ENCODE results near the gene TSPAN13. TPM values are rescaled to one million over a fixed set of nuclear protein-coding genes. Genes with fewer than 3 reads are reported as not detected.

Gene TSPAN13
- total RNA-seq, 4 donors from 2014 or later: 2.8 to 8.3 (median 6.9) TPM

GRCh38 chr7:16817536-16817935 is 64.0 kb downstream of the TSPAN13 start:
- TF ChIP-seq CTCF (IDR thresholded peaks at IDR 0.05 in 4 of 5, conservative IDR thresholded peaks at IDR 0.05 in 1 of 5) (no peak), POLR2A (IDR thresholded peaks at IDR 0.05) (no peak)
- in situ Hi-C loops (cut with MboI; ENCODE audit: low sequenced_read_pairs in 4 of 4) (no loop called here), intact Hi-C loops (cut with DNase I; ENCODE audit: low total_unique reads) (no loop called here)
- no peak for DNase-seq
- Histone ChIP-seq H3K9me3 (no peaks in the 10 kb centered on the region), H3K36me3 (no peaks in the 10 kb centered on the region), H3K4me3 (no peak overlapping the region), H3K27ac (no peak overlapping the region), H3K4me1 (no peaks in the 10 kb centered on the region), H3K27me3 (no peaks in the 10 kb centered on the region)
- ATAC-seq: no peak

GRCh38 chr7:16818732-16819131 is 65.2 kb downstream of the TSPAN13 start:
- Histone ChIP-seq H3K4me1 (no peaks in the 10 kb centered on the region), H3K9me3 (no peaks in the 10 kb centered on the region), H3K27me3 (no peaks in the 10 kb centered on the region), H3K27ac (no peak overlapping the region), H3K36me3 (no peaks in the 10 kb centered on the region), H3K4me3 (no peak overlapping the region)
- in situ Hi-C loops (cut with MboI; ENCODE audit: low sequenced_read_pairs in 4 of 4): no loop called here
- DNase-seq: no peak
- TF ChIP-seq POLR2A (IDR thresholded peaks at IDR 0.05): no peak
- no peak for TF ChIP-seq CTCF (IDR thresholded peaks at IDR 0.05 in 4 of 5, conservative IDR thresholded peaks at IDR 0.05 in 1 of 5)
- no peak for ATAC-seq
- intact Hi-C loops (cut with DNase I; ENCODE audit: low total_unique reads): no loop called here

- H3K4me3 ChIP-seq: no peak overlapping the region
- intact Hi-C loops (cut with DNase I; ENCODE audit: low total_unique reads) (no loop called here), in situ Hi-C loops (cut with MboI; ENCODE audit: low sequenced_read_pairs in 4 of 4) (no loop called here)
- H3K4me1 ChIP-seq: no peaks in the 10 kb centered on the region
- no peak overlapping the region for H3K27ac ChIP-seq
- no peak for TF ChIP-seq CTCF (IDR thresholded peaks at IDR 0.05 in 4 of 5, conservative IDR thresholded peaks at IDR 0.05 in 1 of 5)
- no peak for DNase-seq
- no peaks in the 10 kb centered on the region for H3K36me3 ChIP-seq
- ATAC-seq: no peak
- H3K9me3 ChIP-seq: no peaks in the 10 kb centered on the region
- H3K27me3 ChIP-seq: no peaks in the 10 kb centered on the region
These were observed 68.5 kb downstream of the TSPAN13 start for GRCh38 chr7:16822029-16822428.

- DNase-seq: no peak
- Histone ChIP-seq H3K27ac (no peak overlapping the region), H3K27me3 (no peaks in the 10 kb centered on the region), H3K36me3 (no peaks in the 10 kb centered on the region), H3K9me3 (no peaks in the 10 kb centered on the region), H3K4me3 (no peak overlapping the region), H3K4me1 (no peaks in the 10 kb centered on the region)
- TF ChIP-seq POLR2A (IDR thresholded peaks at IDR 0.05): no peak
- no peak for TF ChIP-seq CTCF (IDR thresholded peaks at IDR 0.05 in 4 of 5, conservative IDR thresholded peaks at IDR 0.05 in 1 of 5)
- intact Hi-C loops (cut with DNase I; ENCODE audit: low total_unique reads) (no loop called here), in situ Hi-C loops (cut with MboI; ENCODE audit: low sequenced_read_pairs in 4 of 4) (no loop called here)
- ATAC-seq: no peak
These were observed 72.5 kb downstream of the TSPAN13 start for GRCh38 chr7:16826060-16826459.

GRCh38 chr7:16833373-16833772 is 79.8 kb downstream of the TSPAN13 start:
- TF ChIP-seq CTCF (IDR thresholded peaks at IDR 0.05 in 4 of 5, conservative IDR thresholded peaks at IDR 0.05 in 1 of 5) (no peak), POLR2A (IDR thresholded peaks at IDR 0.05) (no peak)
- Histone ChIP-seq H3K27ac (no peak overlapping the region), H3K4me3 (no peak overlapping the region), H3K36me3 (no peaks in the 10 kb centered on the region), H3K27me3 (no peaks in the 10 kb centered on the region), H3K9me3 (no peaks in the 10 kb centered on the region), H3K4me1 (no peaks in the 10 kb centered on the region)
- in situ Hi-C loops (cut with MboI; ENCODE audit: low sequenced_read_pairs in 4 of 4) (no loop called here), intact Hi-C loops (cut with DNase I; ENCODE audit: low total_unique reads) (no loop called here)
- DNase-seq (no peak), ATAC-seq (no peak)
